Measurements from ENCODE around the gene NPSR1.

GRCh38 chr7:34662058-34662708 lies 4.2 kb downstream of the NPSR1 start:
- TF ChIP-seq, protein P1, sequence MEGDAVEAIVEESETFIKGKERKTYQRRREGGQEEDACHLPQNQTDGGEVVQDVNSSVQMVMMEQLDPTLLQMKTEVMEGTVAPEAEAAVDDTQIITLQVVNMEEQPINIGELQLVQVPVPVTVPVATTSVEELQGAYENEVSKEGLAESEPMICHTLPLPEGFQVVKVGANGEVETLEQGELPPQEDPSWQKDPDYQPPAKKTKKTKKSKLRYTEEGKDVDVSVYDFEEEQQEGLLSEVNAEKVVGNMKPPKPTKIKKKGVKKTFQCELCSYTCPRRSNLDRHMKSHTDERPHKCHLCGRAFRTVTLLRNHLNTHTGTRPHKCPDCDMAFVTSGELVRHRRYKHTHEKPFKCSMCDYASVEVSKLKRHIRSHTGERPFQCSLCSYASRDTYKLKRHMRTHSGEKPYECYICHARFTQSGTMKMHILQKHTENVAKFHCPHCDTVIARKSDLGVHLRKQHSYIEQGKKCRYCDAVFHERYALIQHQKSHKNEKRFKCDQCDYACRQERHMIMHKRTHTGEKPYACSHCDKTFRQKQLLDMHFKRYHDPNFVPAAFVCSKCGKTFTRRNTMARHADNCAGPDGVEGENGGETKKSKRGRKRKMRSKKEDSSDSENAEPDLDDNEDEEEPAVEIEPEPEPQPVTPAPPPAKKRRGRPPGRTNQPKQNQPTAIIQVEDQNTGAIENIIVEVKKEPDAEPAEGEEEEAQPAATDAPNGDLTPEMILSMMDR (IDR thresholded peaks at IDR 0.05; ENCODE audit: low read depth, low read length, missing input control): no peak
- TF ChIP-seq, protein P2, sequence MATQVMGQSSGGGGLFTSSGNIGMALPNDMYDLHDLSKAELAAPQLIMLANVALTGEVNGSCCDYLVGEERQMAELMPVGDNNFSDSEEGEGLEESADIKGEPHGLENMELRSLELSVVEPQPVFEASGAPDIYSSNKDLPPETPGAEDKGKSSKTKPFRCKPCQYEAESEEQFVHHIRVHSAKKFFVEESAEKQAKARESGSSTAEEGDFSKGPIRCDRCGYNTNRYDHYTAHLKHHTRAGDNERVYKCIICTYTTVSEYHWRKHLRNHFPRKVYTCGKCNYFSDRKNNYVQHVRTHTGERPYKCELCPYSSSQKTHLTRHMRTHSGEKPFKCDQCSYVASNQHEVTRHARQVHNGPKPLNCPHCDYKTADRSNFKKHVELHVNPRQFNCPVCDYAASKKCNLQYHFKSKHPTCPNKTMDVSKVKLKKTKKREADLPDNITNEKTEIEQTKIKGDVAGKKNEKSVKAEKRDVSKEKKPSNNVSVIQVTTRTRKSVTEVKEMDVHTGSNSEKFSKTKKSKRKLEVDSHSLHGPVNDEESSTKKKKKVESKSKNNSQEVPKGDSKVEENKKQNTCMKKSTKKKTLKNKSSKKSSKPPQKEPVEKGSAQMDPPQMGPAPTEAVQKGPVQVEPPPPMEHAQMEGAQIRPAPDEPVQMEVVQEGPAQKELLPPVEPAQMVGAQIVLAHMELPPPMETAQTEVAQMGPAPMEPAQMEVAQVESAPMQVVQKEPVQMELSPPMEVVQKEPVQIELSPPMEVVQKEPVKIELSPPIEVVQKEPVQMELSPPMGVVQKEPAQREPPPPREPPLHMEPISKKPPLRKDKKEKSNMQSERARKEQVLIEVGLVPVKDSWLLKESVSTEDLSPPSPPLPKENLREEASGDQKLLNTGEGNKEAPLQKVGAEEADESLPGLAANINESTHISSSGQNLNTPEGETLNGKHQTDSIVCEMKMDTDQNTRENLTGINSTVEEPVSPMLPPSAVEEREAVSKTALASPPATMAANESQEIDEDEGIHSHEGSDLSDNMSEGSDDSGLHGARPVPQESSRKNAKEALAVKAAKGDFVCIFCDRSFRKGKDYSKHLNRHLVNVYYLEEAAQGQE (IDR thresholded peaks at IDR 0.05): no peak
- TF ChIP-seq HNF4A (conservative IDR thresholded peaks at IDR 0.05) (no peak), FOXA1 (IDR thresholded peaks at IDR 0.05) (no peak), YY1 (IDR thresholded peaks at IDR 0.05) (no peak), ZBTB33 (IDR thresholded peaks at IDR 0.05) (no peak), RAD21 (IDR thresholded peaks at IDR 0.05) (no peak), TAF1 (conservative IDR thresholded peaks at IDR 0.05) (no peak), JUND (IDR thresholded peaks at IDR 0.05) (no peak), SP1 (IDR thresholded peaks at IDR 0.05) (no peak), GABPA (IDR thresholded peaks at IDR 0.05 in 1 of 2, conservative IDR thresholded peaks at IDR 0.05 in 1 of 2) (no peak), EGR1 (IDR thresholded peaks at IDR 0.05; ENCODE audit: low read depth in 2 of 2) (no peak), MAX (IDR thresholded peaks at IDR 0.05) (no peak), RXRA (IDR thresholded peaks at IDR 0.05) (no peak)
